HepG2 (cell line): ENCODE data around the gene EXOC6B. TPM values are rescaled to one million over a fixed set of nuclear protein-coding genes. Genes with fewer than 3 reads are reported as not detected.

Experiments
- ADNP ChIP-seq: sonication (generic); formaldehyde crosslinking; IDR thresholded peaks from 2 replicates; pipeline ENCODE4 v1.4.0; 2020; ENCODE audit warnings: missing genetic modification reagents
- BORCS8-MEF2B ChIP-seq: sonication (generic); formaldehyde crosslinking; IDR thresholded peaks from 2 replicates; pipeline ENCODE4 v1.8.0; 2022; ENCODE audit warnings: mild to moderate bottlenecking, missing genetic modification reagents
- CCAR2 ChIP-seq: fragments of 200-400 bp; formaldehyde crosslinking; optimal IDR thresholded peaks from 2 replicates; pipeline ENCODE3; 2018; ENCODE audit warnings: low read depth, mild to moderate bottlenecking, low read length, moderate library complexity
- CENPX ChIP-seq: sonication (generic); formaldehyde crosslinking; IDR thresholded peaks from 2 replicates; pipeline ENCODE4 v1.9.0; 2021; ENCODE audit warnings: mild to moderate bottlenecking, missing genetic modification reagents, moderate library complexity
- ELF4 ChIP-seq: sonication (generic); formaldehyde crosslinking; IDR thresholded peaks from 2 replicates; pipeline ENCODE4 v1.5.0; 2020; ENCODE audit warnings: missing genetic modification reagents, mild to moderate bottlenecking, moderate library complexity, borderline replicate concordance
- EP300 ChIP-seq, 3 experiments: sonication (generic) in 1 of 3; formaldehyde crosslinking in 1 of 3; IDR thresholded peaks; 2 replicates each; pipeline versions ENCODE4 v1.5.1 to v1.6.1; 2011 to 2020; ENCODE audit warnings: low read depth in 2 of 3, low read length in 2 of 3, borderline replicate concordance in 1 of 3, improper control_type of control experiment in 1 of 3, mild to moderate bottlenecking in 1 of 3, missing genetic modification reagents in 1 of 3, moderate library complexity in 1 of 3
- GATAD1 ChIP-seq: IDR thresholded peaks from 2 replicates; pipeline ENCODE4 v1.6.1; 2016; ENCODE audit warnings: missing genetic modification reagents, missing compliant biosample characterization
- ISL2 ChIP-seq: sonication (generic); formaldehyde crosslinking; IDR thresholded peaks from 2 replicates; pipeline ENCODE4 v1.5.0; 2020; ENCODE audit warnings: missing genetic modification reagents
- KLF16 ChIP-seq, 2 experiments: sonication (generic) in 1 of 2; formaldehyde crosslinking in 1 of 2; IDR thresholded peaks; 2 replicates each; pipeline versions ENCODE4 v1.6.1 to v1.8.0; 2016 to 2023; ENCODE audit warnings: missing genetic modification reagents in 2 of 2, missing compliant biosample characterization in 1 of 2
- MEIS2 ChIP-seq: sonication (generic); formaldehyde crosslinking; IDR thresholded peaks from 2 replicates; pipeline ENCODE4 v1.9.0; 2021; ENCODE audit warnings: mild to moderate bottlenecking, missing genetic modification reagents
- NFATC3 ChIP-seq: sonication (generic); formaldehyde crosslinking; IDR thresholded peaks from 2 replicates; pipeline ENCODE4 v1.5.1; 2020; ENCODE audit warnings: mild to moderate bottlenecking, missing genetic modification reagents
- SNAI1 ChIP-seq: sonication (generic); formaldehyde crosslinking; IDR thresholded peaks from 2 replicates; pipeline ENCODE4 v1.5.0; 2020; ENCODE audit warnings: mild to moderate bottlenecking, missing genetic modification reagents, borderline replicate concordance
- ZFP62 ChIP-seq: sonication (generic); formaldehyde crosslinking; IDR thresholded peaks from 2 replicates; pipeline ENCODE4 v1.4.0; 2020; ENCODE audit warnings: missing genetic modification reagents
- ZNF205 ChIP-seq: IDR thresholded peaks from 2 replicates; pipeline ENCODE4 v1.6.1; 2018; ENCODE audit warnings: missing biosample characterization, missing genetic modification reagents
- ZNF33A ChIP-seq: sonication (generic); formaldehyde crosslinking; IDR thresholded peaks from 2 replicates; pipeline ENCODE4 v1.5.1; 2020; ENCODE audit warnings: missing genetic modification reagents, mild to moderate bottlenecking, moderate library complexity, borderline replicate concordance
- ZNF773 ChIP-seq: sonication (generic); formaldehyde crosslinking; IDR thresholded peaks from 2 replicates; pipeline ENCODE4 v1.4.0; 2020; ENCODE audit warnings: missing genetic modification reagents, borderline replicate concordance
- ZNF891 ChIP-seq: sonication (generic); formaldehyde crosslinking; IDR thresholded peaks from 2 replicates; pipeline ENCODE4 v1.5.0; 2020; ENCODE audit warnings: mild to moderate bottlenecking, missing genetic modification reagents
- polyA plus RNA-seq, 8 experiments: library from polyadenylated mRNA; depleted of rRNA in 3 of 8; stranded (reverse) in 7 of 8; unstranded in 1 of 8; fragments of >200 nt; fragmentation: Illumina TruSeq in 4 of 8; extraction: Trizol in 4 of 8; gene quantifications; 2 replicates each; pipeline versions ENCODE4 v1.2.1 to v1.2.3, GENCODE V29; 2011 to 2016; ENCODE audit warnings: low read depth in 4 of 8, missing spikeins in 1 of 8, mixed read lengths in 1 of 8; ENCODE audit not compliant: insufficient read depth in 1 of 8
- total RNA-seq, 5 experiments: library from RNA; depleted of rRNA; stranded (reverse); fragments of >200 nt; fragmentation: Illumina TruSeq; extraction: Trizol; gene quantifications; 2 replicates each; pipeline ENCODE4 v1.2.3, GENCODE V29; 2016; ENCODE audit warnings: low read depth in 1 of 5
- TF ChIP-seq, protein P1 (sequence below): sonication (generic); formaldehyde crosslinking; IDR thresholded peaks from 2 replicates; pipeline ENCODE4; 2020; ENCODE audit warnings: missing genetic modification reagents, mild to moderate bottlenecking, borderline replicate concordance
- TF ChIP-seq, protein P2 (sequence below): IDR thresholded peaks from 2 replicates; pipeline ENCODE4 v1.6.1; 2016; ENCODE audit warnings: missing compliant biosample characterization, missing genetic modification reagents, borderline replicate concordance
- TF ChIP-seq, protein P3 (sequence below): sonication (generic); formaldehyde crosslinking; IDR thresholded peaks from 2 replicates; pipeline ENCODE4 v1.4.0; 2020; ENCODE audit warnings: mild to moderate bottlenecking, missing genetic modification reagents
- TF ChIP-seq, protein P4 (sequence below): sonication (generic); formaldehyde crosslinking; conservative IDR thresholded peaks from 2 replicates; pipeline ENCODE4 v1.8.0; 2022; ENCODE audit warnings: low read depth, missing genetic modification reagents

The EXOC6B gene
- total and polyA plus RNA-seq, 2 of the 13 experiments (the other 11 are each of a cell fraction or from before 2014, with no cell fraction given), result 9.1 to 15.9 TPM

DNA sequence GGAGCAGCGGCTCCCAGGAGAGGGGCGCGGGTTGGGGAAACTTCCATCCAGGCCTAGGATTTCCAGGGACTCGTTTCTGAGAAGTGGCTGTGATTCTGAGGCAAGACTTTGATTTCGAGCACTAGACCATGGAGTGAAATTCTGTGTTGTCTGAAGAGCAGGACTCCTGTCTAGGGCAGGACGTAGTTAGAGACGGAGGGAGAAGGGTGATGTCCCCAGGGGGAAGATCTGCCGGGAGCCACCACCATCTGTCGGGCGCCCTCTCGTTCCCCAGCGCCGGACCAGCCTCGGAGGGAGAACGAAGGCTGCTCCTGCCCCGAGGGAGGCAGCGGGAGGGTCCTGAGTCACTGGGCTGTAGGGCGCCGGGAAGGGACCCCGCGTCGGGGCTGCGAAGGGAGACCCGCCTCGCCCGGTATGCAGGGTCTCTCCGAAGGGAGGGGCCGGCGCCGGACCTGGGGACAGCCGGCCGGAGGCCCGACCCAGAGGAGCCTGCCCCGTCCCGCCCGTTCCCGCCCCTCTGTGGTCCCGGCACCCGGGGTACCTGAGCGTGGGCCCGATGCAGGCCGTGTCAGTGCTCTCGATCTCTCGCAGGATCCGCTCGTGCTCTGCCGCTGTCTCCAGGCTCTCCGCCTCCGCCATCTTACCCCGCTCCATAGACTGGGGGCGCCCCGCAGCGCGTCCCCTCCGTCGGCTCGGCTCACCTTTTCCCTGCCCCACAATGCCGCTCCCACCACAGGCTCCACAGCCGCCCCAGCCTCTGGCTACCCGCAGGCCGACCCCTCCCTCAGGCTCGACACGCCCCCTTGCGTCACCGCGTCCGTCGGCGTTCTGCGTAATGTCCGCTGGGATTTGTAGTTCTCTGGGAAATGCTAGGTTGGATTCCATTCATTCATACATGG lies at the start of gene EXOC6B (continued):
- no peak for TF ChIP-seq CENPX (CRISPR knock-in tag)
- no peak for TF ChIP-seq ADNP (CRISPR knock-in tag)
- peak; percentile 97 for TF ChIP-seq SNAI1 (CRISPR knock-in tag)
- peak in 1 of 2 experiments; percentile 11; a peak in 1 of 4 replicates for TF ChIP-seq EP300 (IDR thresholded peaks at IDR 0.05; ENCODE audit: low read depth in 2 of 2, low read length in 2 of 2)
- TF ChIP-seq EP300 (CRISPR knock-in tag; IDR thresholded peaks at IDR 0.05; ENCODE audit: borderline replicate concordance), result no peak
- no peak for TF ChIP-seq CCAR2
- TF ChIP-seq BORCS8-MEF2B (CRISPR knock-in tag), result peak; percentile 89; the same call in 1 of the 2 replicates
- TF ChIP-seq, protein P1, sequence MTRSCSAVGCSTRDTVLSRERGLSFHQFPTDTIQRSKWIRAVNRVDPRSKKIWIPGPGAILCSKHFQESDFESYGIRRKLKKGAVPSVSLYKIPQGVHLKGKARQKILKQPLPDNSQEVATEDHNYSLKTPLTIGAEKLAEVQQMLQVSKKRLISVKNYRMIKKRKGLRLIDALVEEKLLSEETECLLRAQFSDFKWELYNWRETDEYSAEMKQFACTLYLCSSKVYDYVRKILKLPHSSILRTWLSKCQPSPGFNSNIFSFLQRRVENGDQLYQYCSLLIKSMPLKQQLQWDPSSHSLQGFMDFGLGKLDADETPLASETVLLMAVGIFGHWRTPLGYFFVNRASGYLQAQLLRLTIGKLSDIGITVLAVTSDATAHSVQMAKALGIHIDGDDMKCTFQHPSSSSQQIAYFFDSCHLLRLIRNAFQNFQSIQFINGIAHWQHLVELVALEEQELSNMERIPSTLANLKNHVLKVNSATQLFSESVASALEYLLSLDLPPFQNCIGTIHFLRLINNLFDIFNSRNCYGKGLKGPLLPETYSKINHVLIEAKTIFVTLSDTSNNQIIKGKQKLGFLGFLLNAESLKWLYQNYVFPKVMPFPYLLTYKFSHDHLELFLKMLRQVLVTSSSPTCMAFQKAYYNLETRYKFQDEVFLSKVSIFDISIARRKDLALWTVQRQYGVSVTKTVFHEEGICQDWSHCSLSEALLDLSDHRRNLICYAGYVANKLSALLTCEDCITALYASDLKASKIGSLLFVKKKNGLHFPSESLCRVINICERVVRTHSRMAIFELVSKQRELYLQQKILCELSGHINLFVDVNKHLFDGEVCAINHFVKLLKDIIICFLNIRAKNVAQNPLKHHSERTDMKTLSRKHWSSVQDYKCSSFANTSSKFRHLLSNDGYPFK, result peak; percentile 84
- TF ChIP-seq, protein P2, sequence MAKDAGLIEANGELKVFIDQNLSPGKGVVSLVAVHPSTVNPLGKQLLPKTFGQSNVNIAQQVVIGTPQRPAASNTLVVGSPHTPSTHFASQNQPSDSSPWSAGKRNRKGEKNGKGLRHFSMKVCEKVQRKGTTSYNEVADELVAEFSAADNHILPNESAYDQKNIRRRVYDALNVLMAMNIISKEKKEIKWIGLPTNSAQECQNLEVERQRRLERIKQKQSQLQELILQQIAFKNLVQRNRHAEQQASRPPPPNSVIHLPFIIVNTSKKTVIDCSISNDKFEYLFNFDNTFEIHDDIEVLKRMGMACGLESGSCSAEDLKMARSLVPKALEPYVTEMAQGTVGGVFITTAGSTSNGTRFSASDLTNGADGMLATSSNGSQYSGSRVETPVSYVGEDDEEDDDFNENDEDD, result 0 out of 2 replicates have a peak, but pooled peaks have one; percentile 8
- no peak for TF ChIP-seq ZNF33A (CRISPR knock-in tag)
- peak in 1 of 2 experiments; percentile 68; a peak in 1 of 4 replicates for TF ChIP-seq KLF16 (CRISPR knock-in tag; IDR thresholded peaks at IDR 0.05)
- TF ChIP-seq ELF4 (CRISPR knock-in tag), result no peak; the same call in 1 of the 2 replicates
- TF ChIP-seq ZFP62 (CRISPR knock-in tag), result no peak
- TF ChIP-seq, protein P3, sequence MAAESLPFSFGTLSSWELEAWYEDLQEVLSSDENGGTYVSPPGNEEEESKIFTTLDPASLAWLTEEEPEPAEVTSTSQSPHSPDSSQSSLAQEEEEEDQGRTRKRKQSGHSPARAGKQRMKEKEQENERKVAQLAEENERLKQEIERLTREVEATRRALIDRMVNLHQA (CRISPR knock-in tag), result no peak
- no peak; the same call in 1 of the 2 replicates for TF ChIP-seq NFATC3 (CRISPR knock-in tag)
- no peak; the same call in 1 of the 2 replicates for TF ChIP-seq ISL2 (CRISPR knock-in tag)
- TF ChIP-seq ZNF205 (CRISPR knock-in tag), result no peak
- TF ChIP-seq, protein P4, sequence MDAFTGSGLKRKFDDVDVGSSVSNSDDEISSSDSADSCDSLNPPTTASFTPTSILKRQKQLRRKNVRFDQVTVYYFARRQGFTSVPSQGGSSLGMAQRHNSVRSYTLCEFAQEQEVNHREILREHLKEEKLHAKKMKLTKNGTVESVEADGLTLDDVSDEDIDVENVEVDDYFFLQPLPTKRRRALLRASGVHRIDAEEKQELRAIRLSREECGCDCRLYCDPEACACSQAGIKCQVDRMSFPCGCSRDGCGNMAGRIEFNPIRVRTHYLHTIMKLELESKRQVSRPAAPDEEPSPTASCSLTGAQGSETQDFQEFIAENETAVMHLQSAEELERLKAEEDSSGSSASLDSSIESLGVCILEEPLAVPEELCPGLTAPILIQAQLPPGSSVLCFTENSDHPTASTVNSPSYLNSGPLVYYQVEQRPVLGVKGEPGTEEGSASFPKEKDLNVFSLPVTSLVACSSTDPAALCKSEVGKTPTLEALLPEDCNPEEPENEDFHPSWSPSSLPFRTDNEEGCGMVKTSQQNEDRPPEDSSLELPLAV (CRISPR knock-in tag), result no peak
- no peak; the same call in 1 of the 2 replicates for TF ChIP-seq MEIS2 (CRISPR knock-in tag)
- peak; percentile 72; the same call in 1 of the 2 replicates for TF ChIP-seq GATAD1 (CRISPR knock-in tag)
- 0 out of 2 replicates have a peak, but pooled peaks have one; percentile 33 for TF ChIP-seq ZNF773 (CRISPR knock-in tag)
- TF ChIP-seq ZNF891, result peak; percentile 82
